Fibroblast of skin of abdomen (primary cell): ENCODE results near the gene PICK1.
"Not testable (repeated sequence)": the region's sequence is repeated elsewhere in the genome, so short reads cannot be mapped to it uniquely, and the experiment has no call there.

ENCODE experiments used
- DNase-seq: peaks from one replicate; pipeline ENCODE4 v3.0.0-alpha.2; 2013

The PICK1 gene

GRCh38 chr22:38030311-38031133, 26.7 kb upstream of the PICK1 start:
- DNase-seq, result no peak

DNA sequence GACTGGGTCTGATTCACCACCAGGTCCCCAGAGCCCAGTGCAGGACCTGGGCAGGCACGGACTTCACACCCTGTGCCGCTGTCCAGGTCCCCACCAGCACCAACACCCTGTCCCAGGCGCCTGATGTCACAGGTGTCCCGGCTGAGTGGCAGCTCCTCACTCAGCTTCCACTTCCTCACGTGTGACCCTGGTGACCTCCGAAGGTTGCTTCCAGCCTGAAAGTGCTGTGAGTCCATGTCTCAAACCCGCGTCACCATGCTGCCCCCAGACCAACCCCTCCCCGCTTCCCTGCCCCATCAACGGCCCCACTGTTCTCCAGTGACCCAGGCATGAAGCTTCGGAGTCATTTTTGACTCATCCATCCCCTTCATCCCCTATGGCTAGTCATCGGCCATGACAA, 25.7 kb upstream of the PICK1 start:
- no peak for DNase-seq

GRCh38 chr22:38032681-38033521, 24.3 kb upstream of the PICK1 start:
- DNase-seq, result peak; percentile 89

- DNase-seq, result no peak
These were observed 23.5 kb upstream of the PICK1 start for GRCh38 chr22:38033522-38034277.

DNA sequence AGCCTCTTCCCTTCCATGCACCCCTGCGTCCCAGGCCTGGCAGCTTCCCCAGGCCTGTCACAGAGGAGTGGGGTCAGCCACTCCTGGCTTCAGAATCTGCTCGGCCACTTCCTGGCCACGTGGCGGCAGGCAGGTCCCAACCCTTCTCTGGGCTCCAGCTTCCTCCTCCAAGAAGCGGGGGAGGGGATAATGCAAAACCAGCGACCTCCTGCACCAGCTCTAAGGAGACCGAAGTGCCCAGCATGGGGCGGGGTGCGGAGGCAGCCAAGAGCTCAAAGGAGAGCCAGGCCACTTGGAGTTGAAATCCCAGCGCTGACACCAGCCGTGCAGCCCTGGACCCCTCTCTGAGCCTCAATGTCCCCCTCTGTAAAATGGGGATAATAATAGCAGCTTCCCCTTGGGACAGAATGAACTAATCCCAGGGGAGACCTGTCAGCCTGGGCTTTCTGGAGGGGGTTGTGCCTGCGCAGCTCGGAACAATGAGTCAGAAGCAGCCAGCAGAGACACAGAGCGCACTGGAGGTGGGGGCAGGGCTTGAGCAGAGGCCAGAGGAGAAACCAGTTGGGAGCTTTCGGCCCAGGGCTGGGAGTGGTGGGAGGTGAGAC, 22.8 kb upstream of the PICK1 start:
- DNase-seq, result peak; percentile 92

GRCh38 chr22:38034884-38035529, 22.2 kb upstream of the PICK1 start:
- no peak for DNase-seq

GRCh38 chr22:38035530-38035885, 21.7 kb upstream of the PICK1 start:
- DNase-seq, result no peak

DNA sequence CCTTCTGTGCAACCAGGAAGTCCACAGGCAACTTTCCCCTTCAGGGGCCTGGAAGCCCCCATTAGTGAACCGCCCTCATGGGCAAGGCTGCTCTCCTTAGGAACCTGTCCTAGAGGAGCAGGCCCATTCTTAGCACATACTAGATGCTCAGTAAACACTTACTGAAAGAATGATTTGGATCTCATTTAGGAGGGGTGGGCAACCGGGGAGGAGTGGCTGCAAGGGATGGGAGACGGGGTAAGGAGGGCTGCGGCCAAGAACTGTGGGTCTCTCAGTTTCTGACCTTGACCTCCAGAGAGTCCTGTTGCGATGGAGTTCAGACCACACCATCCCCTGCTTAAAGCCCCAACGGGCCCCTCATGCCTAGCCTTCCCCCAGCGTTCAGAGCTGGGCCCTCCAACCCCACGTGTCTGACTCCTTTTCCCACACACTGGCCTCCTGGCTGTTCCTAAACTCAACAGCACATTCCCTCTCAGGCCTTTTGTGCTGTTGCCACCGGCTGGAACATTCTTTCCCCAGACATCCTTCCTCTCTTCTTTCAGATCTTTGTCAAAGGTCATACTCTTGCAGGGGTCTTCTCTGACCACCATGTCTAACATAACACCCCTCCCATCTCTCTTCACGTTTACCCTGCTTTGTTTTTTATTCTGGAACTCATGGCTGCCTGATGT, 20.7 kb upstream of the PICK1 start:
- DNase-seq, result no peak

DNA sequence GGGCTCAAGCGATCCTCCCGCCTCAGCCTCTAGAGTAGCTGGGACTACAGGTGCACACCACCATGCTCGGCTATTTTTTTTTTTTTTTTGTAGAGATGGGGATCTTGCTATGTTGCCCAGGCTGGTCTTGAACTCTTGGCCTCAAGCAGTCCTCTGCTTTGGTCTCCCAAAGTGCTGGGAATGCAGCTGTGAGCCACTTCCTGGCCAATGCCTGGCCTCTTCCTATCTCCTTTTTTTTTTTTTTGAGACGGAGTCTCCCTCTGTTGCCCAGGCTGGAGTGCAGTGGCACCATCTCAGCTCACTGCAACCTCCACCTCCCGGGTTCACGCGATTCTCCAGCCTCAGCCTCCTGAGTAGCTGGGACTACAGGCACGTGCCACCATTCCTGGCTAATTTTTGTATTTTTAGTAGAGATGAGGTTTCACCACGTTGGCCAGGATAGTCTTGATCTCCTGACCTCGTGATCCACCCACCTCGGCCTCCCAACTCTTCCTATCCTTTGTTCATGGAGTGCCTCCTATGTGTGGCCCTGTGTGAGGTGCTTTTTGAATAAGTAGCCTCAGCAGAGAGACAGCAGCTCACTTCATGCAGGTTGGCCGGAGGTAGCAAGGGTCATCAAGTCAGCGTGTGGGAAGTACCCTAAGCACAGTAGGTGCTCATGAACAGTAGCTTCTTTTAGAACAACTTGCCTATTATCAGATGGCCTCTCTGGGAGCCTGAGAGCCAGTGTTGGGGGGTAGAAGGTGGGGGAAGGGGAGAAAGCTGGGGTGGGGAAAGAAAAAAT, 19.6 kb upstream of the PICK1 start:
- not testable (repeated sequence) for DNase-seq

- DNase-seq, result no peak
These were observed 18.8 kb upstream of the PICK1 start for GRCh38 chr22:38038426-38038825.

DNA sequence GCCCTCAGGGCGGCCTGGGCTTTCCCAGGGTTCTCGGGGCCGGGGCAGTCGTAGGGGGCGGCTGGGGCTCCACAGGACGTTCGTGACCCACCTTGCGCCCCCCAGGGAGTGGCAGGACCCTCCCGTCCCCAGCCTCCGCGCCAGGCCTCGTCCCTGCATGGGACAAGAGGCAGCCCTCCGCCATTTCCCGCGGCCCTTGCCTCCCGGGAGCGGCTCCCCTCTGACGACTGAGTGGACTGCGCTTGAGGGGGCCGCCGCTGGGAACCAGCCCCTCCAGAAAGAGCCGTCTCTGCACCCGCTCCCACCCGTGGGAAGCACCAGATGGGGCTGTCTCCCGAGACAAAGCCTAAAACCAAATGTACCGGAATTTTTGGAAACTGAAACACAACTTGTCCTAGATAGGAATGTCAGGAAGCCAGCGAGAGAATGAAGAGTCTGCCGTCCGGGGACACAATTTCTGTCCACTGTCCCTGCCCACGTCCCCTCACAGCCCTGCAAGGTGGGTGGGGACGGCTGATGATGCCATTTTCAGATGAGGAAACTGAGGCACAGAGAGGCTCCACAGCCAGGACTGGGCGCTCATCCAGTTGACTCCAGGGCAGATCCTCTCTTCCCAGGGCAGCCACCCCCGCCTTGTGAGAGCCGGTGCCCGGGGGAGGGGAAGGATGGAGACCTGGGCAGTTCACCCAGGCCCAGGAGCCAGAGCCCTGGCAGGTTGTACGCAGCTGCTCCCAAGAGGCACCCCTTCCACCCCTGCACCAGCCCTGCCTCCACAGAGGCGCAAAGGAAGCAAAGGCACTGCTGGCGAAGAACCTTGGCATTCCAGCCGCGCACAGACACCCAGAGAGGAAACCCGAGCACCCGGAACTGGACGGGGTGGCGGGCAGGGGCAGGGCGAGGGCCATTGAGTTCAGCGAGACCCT, 18.1 kb upstream of the PICK1 start:
- no peak for DNase-seq

- DNase-seq, result no peak
These were observed 16.0 kb upstream of the PICK1 start for GRCh38 chr22:38040953-38041759.

- DNase-seq, result no peak
These were observed 15.3 kb upstream of the PICK1 start for GRCh38 chr22:38041760-38042487.

GRCh38 chr22:38042488-38042790, 14.8 kb upstream of the PICK1 start:
- no peak for DNase-seq

- DNase-seq, result no peak
These were observed 13.8 kb upstream of the PICK1 start for GRCh38 chr22:38043151-38044039.

DNA sequence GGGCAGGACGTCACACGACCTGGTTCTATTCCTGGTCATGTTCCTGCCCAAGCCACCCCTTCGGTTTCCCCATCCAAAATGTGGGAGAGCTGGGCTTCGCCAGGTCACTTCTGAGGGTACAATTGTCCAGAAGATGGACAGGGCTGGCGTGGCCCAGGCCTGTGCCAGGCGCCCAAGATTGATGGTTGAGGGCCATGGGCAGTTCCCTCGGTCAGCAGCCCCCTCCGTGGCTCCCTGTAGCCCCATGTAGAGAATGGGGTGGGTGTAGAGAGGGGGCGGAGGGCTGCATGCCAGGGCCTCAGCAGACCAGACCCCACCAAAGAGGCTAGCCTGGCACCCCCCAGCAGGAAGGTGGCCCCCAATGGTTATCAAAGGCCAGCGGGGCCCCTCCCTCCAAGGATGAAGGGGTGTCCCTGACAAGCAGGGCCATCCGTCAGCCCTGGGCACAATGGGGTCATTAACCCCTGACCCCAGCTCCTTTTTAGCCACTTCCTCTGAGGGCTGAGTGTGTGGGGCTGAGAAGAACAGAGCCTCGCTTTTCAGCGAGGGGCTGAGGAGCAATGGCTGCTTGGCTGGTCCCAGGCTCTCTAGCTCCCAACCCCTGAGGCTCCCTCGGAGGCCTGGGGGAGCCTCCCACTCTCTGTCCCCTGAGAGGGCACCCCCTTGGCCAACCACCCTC, 11.0 kb upstream of the PICK1 start:
- DNase-seq, result no peak
